ENCODE measurements around the gene APBA2.

DNA sequence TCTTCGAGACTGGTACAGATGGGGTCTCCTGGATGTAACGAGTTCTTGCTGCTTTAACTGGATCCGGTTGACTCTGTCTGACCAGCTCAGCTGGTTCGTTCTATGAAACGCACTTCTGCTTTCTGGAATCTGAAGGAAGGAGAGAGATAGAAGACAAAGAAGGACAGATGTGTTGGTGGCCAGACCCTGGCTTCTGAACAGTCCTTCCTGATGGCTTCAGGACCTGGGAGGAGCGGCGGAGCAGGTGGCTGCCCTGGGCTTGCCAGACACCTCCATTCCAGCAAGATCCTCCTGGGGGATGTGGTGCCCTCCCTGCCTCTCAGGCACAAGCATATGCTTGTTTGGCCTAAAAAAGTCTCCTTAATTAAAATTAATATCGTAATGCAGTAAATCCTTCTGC is 99.9 kb downstream of the APBA2 start:
- no peak for TF ChIP-seq CTCF (IDR thresholded peaks at IDR 0.05)
- no peak for TF ChIP-seq CREM (CRISPR knock-in tag; IDR thresholded peaks at IDR 0.05)
- TF ChIP-seq ZNF671 (CRISPR knock-in tag; IDR thresholded peaks at IDR 0.05) = no peak
- TF ChIP-seq PRDM15 (CRISPR knock-in tag; IDR thresholded peaks at IDR 0.05) = no peak
- TF ChIP-seq TEAD4 (CRISPR knock-in tag; IDR thresholded peaks at IDR 0.05) = no peak
- no peak for TF ChIP-seq ELF4 (CRISPR knock-in tag; IDR thresholded peaks at IDR 0.05; ENCODE audit: low read depth)
- TF ChIP-seq, protein P1, sequence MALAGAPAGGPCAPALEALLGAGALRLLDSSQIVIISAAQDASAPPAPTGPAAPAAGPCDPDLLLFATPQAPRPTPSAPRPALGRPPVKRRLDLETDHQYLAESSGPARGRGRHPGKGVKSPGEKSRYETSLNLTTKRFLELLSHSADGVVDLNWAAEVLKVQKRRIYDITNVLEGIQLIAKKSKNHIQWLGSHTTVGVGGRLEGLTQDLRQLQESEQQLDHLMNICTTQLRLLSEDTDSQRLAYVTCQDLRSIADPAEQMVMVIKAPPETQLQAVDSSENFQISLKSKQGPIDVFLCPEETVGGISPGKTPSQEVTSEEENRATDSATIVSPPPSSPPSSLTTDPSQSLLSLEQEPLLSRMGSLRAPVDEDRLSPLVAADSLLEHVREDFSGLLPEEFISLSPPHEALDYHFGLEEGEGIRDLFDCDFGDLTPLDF (CRISPR knock-in tag; IDR thresholded peaks at IDR 0.05) = no peak
